HepG2 (cell line): ENCODE measurements around the gene SAC3D1. TPM values are rescaled to one million over a fixed set of nuclear protein-coding genes. Genes with fewer than 3 reads are reported as not detected.
A peak's percentile ranks its signal among the peaks of the same experiment; 100 is the strongest.

Experiments used
- ATAC-seq: fragments of 200-7000 bp; cut with Tn5 transposase; 3 replicates; pipeline ENCODE4 v1.9.1; 2020; ENCODE audit warnings: mild to moderate bottlenecking, moderate library complexity
- BruUV-seq: library from RNA; stranded (reverse); fragments of 400-500 nt; replicated peaks from 2 replicates; lab custom pipeline; 2021; lab: Mats Ljungman, UMichigan
- CTCF ChIA-PET: fragments of 300-600 bp; formaldehyde crosslinking; extraction: SDS; loops from one replicate; lab custom pipeline; 2021; ENCODE audit warnings: low total read pairs, inconsistent platforms, low intra/inter-chr PET ratio; lab: Yijun Ruan, JAX
- POLR2A ChIA-PET: fragments of 350-600 bp; sonication (Branson Sonifier 250); formaldehyde crosslinking; loops from one replicate; lab custom pipeline; 2020; ENCODE audit warnings: antibody characterized with exemption, inconsistent platforms; lab: Yijun Ruan, JAX
- DNase-seq: peaks from one replicate; pipeline ENCODE4 v3.0.0-alpha.2; 2015; ENCODE audit warnings: low spot score
- FAIRE-seq: peaks from 3 replicates; lab custom pipeline; 2011; peaks lifted over from hg19 to GRCh38; lab: Jason Lieb, UNC
- H2AFZ ChIP-seq: one replicate; pipeline ENCODE4 v1.6.1; 2011; ENCODE audit warnings: low read length, inconsistent platforms
- H3K27ac ChIP-seq: fragments of 300-600 bp; 3 replicates; pipeline ENCODE4 v1.8.0; 2011; ENCODE audit warnings: mixed run types, mild to moderate bottlenecking, mixed read lengths, low read length, inconsistent platforms; ENCODE audit not compliant: insufficient read depth; ENCODE audit errors: extremely low read length
- H3K27me3 ChIP-seq, 2 experiments: fragments of 200-600 bp in 1 of 2; 2 replicates in 1 of 2; 3 replicates in 1 of 2; pipeline versions ENCODE4 v1.6.0 to v1.8.0; 2011; ENCODE audit warnings: low read length in 2 of 2, mild to moderate bottlenecking in 2 of 2, moderate library complexity in 2 of 2, inconsistent platforms in 1 of 2; ENCODE audit not compliant: insufficient read depth in 2 of 2, control insufficient read depth in 1 of 2
- H3K36me3 ChIP-seq, 2 experiments: fragments of 200-600 bp in 1 of 2; replicated peaks in 1 of 2; 2 replicates in 1 of 2; 3 replicates in 1 of 2; pipeline versions ENCODE4 v1.5.1 to v1.8.0; 2011; ENCODE audit warnings: low read length in 2 of 2, inconsistent platforms in 1 of 2; ENCODE audit not compliant: insufficient read depth in 2 of 2, control insufficient read depth in 1 of 2
- H3K4me1 ChIP-seq: 2 replicates; pipeline ENCODE4 v1.5.1; 2012; ENCODE audit warnings: low read length, inconsistent platforms; ENCODE audit not compliant: insufficient read depth
- H3K4me2 ChIP-seq: 2 replicates; pipeline ENCODE4 v1.6.0; 2011; ENCODE audit warnings: low read depth, low read length, inconsistent platforms
- H3K4me3 ChIP-seq, 3 experiments: fragments of 200-600 bp in 1 of 3; sonication (generic), shearing (Covaris generic) in 1 of 3; replicated peaks in 1 of 3; 2 replicates each; pipeline ENCODE4 v1.5.1; 2011 to 2016; ENCODE audit warnings: low read length in 3 of 3, inconsistent platforms in 2 of 3, low read depth in 2 of 3, mild to moderate bottlenecking in 2 of 3, control low read depth in 1 of 3, mixed read lengths in 1 of 3; ENCODE audit not compliant: insufficient read depth in 1 of 3
- H3K79me2 ChIP-seq: one replicate; pipeline ENCODE4 v1.6.1; 2011; ENCODE audit warnings: low read length, inconsistent platforms; ENCODE audit not compliant: insufficient read depth
- H3K9ac ChIP-seq: 2 replicates; pipeline ENCODE4 v1.6.0; 2011; ENCODE audit warnings: mild to moderate bottlenecking, low read depth, low read length, inconsistent platforms; ENCODE audit not compliant: insufficient read depth
- H3K9me3 ChIP-seq: 2 replicates; pipeline ENCODE4 v1.5.1; 2012; ENCODE audit warnings: mild to moderate bottlenecking, low read length
- H4K20me1 ChIP-seq: 2 replicates; pipeline ENCODE4 v1.6.0; 2011; ENCODE audit warnings: inconsistent platforms, mild to moderate bottlenecking, low read length, moderate library complexity; ENCODE audit not compliant: insufficient read depth
- AGO2 ChIP-seq: fragments of 200-400 bp; formaldehyde crosslinking; optimal IDR thresholded peaks from 2 replicates; pipeline ENCODE3; 2017; ENCODE audit warnings: mild to moderate bottlenecking, low read depth, low read length, moderate library complexity
- ERF ChIP-seq: IDR thresholded peaks from 2 replicates; pipeline ENCODE4 v1.6.1; 2018; ENCODE audit warnings: missing biosample characterization, missing genetic modification reagents
- ETV6 ChIP-seq: sonication (generic); formaldehyde crosslinking; conservative IDR thresholded peaks from 2 replicates; pipeline ENCODE4 v1.4.0; 2020; ENCODE audit warnings: missing genetic modification reagents
- FOXK1 ChIP-seq: sonication (generic); formaldehyde crosslinking; IDR thresholded peaks from 2 replicates; pipeline ENCODE4 v1.4.0; 2020; ENCODE audit warnings: low read depth, missing genetic modification reagents, borderline replicate concordance
- PCBP1 ChIP-seq: fragments of 200-400 bp; formaldehyde crosslinking; IDR thresholded peaks from 2 replicates; pipeline ENCODE4 v1.6.1; 2017; ENCODE audit warnings: mild to moderate bottlenecking, low read depth, low read length, borderline replicate concordance
- RBFOX2 ChIP-seq: fragments of 200-400 bp; formaldehyde crosslinking; IDR thresholded peaks from 2 replicates; pipeline ENCODE4 v1.6.1; 2017; ENCODE audit warnings: low read depth, mild to moderate bottlenecking, low read length
- SALL1 ChIP-seq: sonication (generic); formaldehyde crosslinking; IDR thresholded peaks from 2 replicates; pipeline ENCODE4 v1.8.0; 2022; ENCODE audit warnings: mild to moderate bottlenecking, missing genetic modification reagents
- ZFP36 ChIP-seq: fragments of 150-350 bp; IDR thresholded peaks from 2 replicates; pipeline ENCODE4 v1.6.1; 2018; ENCODE audit warnings: borderline replicate concordance, low read length, low read depth; ENCODE audit not compliant: partially characterized antibody
- ZNF143 ChIP-seq: sonication (generic); formaldehyde crosslinking; IDR thresholded peaks from 2 replicates; pipeline ENCODE4 v1.4.0; 2020; ENCODE audit warnings: missing genetic modification reagents
- ZNF274 ChIP-seq: sonication (generic); formaldehyde crosslinking; IDR thresholded peaks from 2 replicates; pipeline ENCODE4 v1.5.1; 2020; ENCODE audit warnings: mild to moderate bottlenecking, missing genetic modification reagents
- ZNF3 ChIP-seq: IDR thresholded peaks from 2 replicates; pipeline ENCODE4 v1.7.0; 2017; ENCODE audit warnings: inconsistent platforms
- ZNF383 ChIP-seq: sonication (generic); formaldehyde crosslinking; IDR thresholded peaks from 2 replicates; pipeline ENCODE4 v1.4.0; 2020; ENCODE audit warnings: missing genetic modification reagents, mild to moderate bottlenecking, borderline replicate concordance
- ZNF44 ChIP-seq: sonication (generic); formaldehyde crosslinking; IDR thresholded peaks from 2 replicates; pipeline ENCODE4 v1.5.1; 2020; ENCODE audit warnings: mild to moderate bottlenecking, missing genetic modification reagents
- ZNF441 ChIP-seq: sonication (generic); formaldehyde crosslinking; IDR thresholded peaks from 2 replicates; pipeline ENCODE4 v1.7.0; 2021; ENCODE audit warnings: missing genetic modification reagents, borderline replicate concordance
- ZNF562 ChIP-seq: sonication (generic); formaldehyde crosslinking; IDR thresholded peaks from 2 replicates; pipeline ENCODE4 v1.8.0; 2022; ENCODE audit warnings: missing genetic modification reagents, borderline replicate concordance
- ZNF629 ChIP-seq: sonication (generic); formaldehyde crosslinking; conservative IDR thresholded peaks from 2 replicates; pipeline ENCODE4 v1.5.0; 2020; ENCODE audit warnings: missing genetic modification reagents
- ZNF687 ChIP-seq: sonication (generic); formaldehyde crosslinking; IDR thresholded peaks from 2 replicates; pipeline ENCODE4 v1.5.1; 2020; ENCODE audit warnings: mild to moderate bottlenecking, missing genetic modification reagents, moderate library complexity
- ZNF737 ChIP-seq: sonication (generic); formaldehyde crosslinking; IDR thresholded peaks from 2 replicates; pipeline ENCODE4 v1.5.0; 2020; ENCODE audit warnings: missing genetic modification reagents, mild to moderate bottlenecking, borderline replicate concordance
- WGBS: methylation state at CpG from one replicate; pipeline ENCODE4 v1.1.6; 2017; ENCODE audit warnings: low lambda C conversion rate; 5-methylcytosine and 5-hydroxymethylcytosine counted together
- in situ Hi-C: cut with HindIII; loops from 2 replicates; pipeline ENCODE4 v1.10.0; 2017; ENCODE audit warnings: low pct_unique_long_range_greater_than_20kb; ENCODE audit not compliant: extremely low pct_ligation_motif_present
- intact Hi-C: fragments of 100-400 bp; cut with micrococcal nuclease; formaldehyde crosslinking; loops from one replicate; pipeline ENCODE4 v1.10.0; 2022; ENCODE audit not compliant: unreplicated experiment
- polyA plus RNA-seq, 8 experiments: library from polyadenylated mRNA; depleted of rRNA in 3 of 8; stranded (reverse) in 7 of 8; unstranded in 1 of 8; fragments of >200 nt; fragmentation: Illumina TruSeq in 4 of 8; extraction: Trizol in 4 of 8; gene quantifications; 2 replicates each; pipeline versions ENCODE4 v1.2.1 to v1.2.3, GENCODE V29; 2011 to 2016; ENCODE audit warnings: low read depth in 4 of 8, missing spikeins in 1 of 8, mixed read lengths in 1 of 8; ENCODE audit not compliant: insufficient read depth in 1 of 8
- total RNA-seq, 5 experiments: library from RNA; depleted of rRNA; stranded (reverse); fragments of >200 nt; fragmentation: Illumina TruSeq; extraction: Trizol; gene quantifications; 2 replicates each; pipeline ENCODE4 v1.2.3, GENCODE V29; 2016; ENCODE audit warnings: low read depth in 1 of 5
- TF ChIP-seq, protein P1 (sequence below): sonication (generic); formaldehyde crosslinking; conservative IDR thresholded peaks from 2 replicates; pipeline ENCODE4 v1.4.0; 2020; ENCODE audit warnings: missing genetic modification reagents

The SAC3D1 gene
- total and polyA plus RNA-seq, 2 of the 13 experiments (the other 11 are each of a cell fraction or from before 2014, with no cell fraction given), result 7.4 to 36.3 TPM

GRCh38 chr11:65042891-65043290, 1.9 kb downstream of the SAC3D1 start (continued):
- TF ChIP-seq SALL1 (CRISPR knock-in tag), result no peak
- TF ChIP-seq ETV6 (CRISPR knock-in tag), result no peak
- no peak for TF ChIP-seq FOXK1 (CRISPR knock-in tag)
- TF ChIP-seq ZNF143 (CRISPR knock-in tag), result no peak

DNA sequence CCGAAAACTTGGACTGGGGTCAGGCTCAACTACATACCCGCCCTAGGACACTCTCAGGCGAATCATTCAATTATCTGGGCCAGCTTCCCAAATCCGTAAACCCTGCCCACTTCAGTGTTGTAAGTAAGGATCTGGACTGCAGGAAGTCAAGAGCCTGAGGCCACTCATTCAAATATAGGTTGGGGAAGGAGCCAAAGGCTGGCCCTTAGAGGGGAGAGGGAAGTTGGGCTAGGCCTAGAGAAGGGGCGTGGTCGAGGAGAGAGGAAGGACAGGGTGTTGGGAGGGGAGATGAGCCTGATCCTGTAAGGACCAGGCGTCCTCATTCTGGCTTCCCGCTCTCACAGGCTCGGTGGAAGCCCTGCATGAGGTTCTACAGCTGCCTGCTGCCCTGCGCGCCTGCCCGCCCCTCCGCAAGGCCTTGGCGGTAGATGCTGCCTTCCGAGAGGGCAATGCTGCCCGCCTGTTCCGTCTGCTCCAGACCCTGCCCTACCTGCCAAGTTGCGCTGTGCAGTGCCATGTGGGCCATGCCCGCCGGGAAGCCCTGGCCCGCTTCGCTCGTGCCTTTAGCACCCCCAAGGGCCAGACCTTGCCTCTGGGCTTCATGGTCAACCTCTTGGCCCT, 3.0 kb downstream of the SAC3D1 start:
- Histone ChIP-seq H3K4me2 (no peak overlapping the region), H4K20me1 (no peaks in the 10 kb centered on the region), H2AFZ (no peak overlapping the region), H3K9ac (no peak overlapping the region), H3K79me2 (peaks cover 10% of the 10 kb centered on the region), H3K36me3 (peaks cover 3 to 18% of the 10 kb centered on the region in 2 experiments; a peak in 3 of 5 replicates), H3K9me3 (no peaks in the 10 kb centered on the region), H3K4me3 (no peak overlapping the region), H3K27ac (no peak overlapping the region), H3K4me1 (peaks cover 24% of the 10 kb centered on the region), H3K27me3 (no peaks in the 10 kb centered on the region)
- ATAC-seq, result no peak
- no TSS peak for BruUV-seq
- ChIA-PET POLR2A (interaction anchor here (3.8 kb wide), 1 partner anchor 14 kb away, joined by 39 read pairs; the partner anchor contains the start of gene NAALADL1), CTCF (no interaction called here)
- no peak for FAIRE-seq
- WGBS, result 98% methylated on average over 18 of the region's 23 CpGs
- intact Hi-C loops, result no loop called here
- no peak for DNase-seq
- in situ Hi-C loops, result no loop called here
- TF ChIP-seq ZNF562 (CRISPR knock-in tag) (no peak), ZNF274 (CRISPR knock-in tag) (no peak), ZNF737 (CRISPR knock-in tag) (no peak), RBFOX2 (peak; percentile 67), ZNF629 (CRISPR knock-in tag) (no peak), ZNF687 (CRISPR knock-in tag) (peak; percentile 32), PCBP1 (no peak), AGO2 (peak; percentile 81), ZNF3 (CRISPR knock-in tag) (no peak), ZNF441 (CRISPR knock-in tag) (no peak), ZNF383 (CRISPR knock-in tag) (no peak), ERF (CRISPR knock-in tag) (no peak), ZFP36 (no peak), ZNF44 (CRISPR knock-in tag) (no peak)
- TF ChIP-seq, protein P1, sequence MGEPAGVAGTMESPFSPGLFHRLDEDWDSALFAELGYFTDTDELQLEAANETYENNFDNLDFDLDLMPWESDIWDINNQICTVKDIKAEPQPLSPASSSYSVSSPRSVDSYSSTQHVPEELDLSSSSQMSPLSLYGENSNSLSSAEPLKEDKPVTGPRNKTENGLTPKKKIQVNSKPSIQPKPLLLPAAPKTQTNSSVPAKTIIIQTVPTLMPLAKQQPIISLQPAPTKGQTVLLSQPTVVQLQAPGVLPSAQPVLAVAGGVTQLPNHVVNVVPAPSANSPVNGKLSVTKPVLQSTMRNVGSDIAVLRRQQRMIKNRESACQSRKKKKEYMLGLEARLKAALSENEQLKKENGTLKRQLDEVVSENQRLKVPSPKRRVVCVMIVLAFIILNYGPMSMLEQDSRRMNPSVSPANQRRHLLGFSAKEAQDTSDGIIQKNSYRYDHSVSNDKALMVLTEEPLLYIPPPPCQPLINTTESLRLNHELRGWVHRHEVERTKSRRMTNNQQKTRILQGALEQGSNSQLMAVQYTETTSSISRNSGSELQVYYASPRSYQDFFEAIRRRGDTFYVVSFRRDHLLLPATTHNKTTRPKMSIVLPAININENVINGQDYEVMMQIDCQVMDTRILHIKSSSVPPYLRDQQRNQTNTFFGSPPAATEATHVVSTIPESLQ, result no peak
